Pulmonary artery endothelial cell (primary cell): ENCODE measurements around the gene PDS5B. TPM values are rescaled to one million over a fixed set of nuclear protein-coding genes. Genes with fewer than 3 reads are reported as not detected.
"Not testable (repeated sequence)": the region's sequence is repeated elsewhere in the genome, so short reads cannot be mapped to it uniquely, and the experiment has no call there.

Experiments
- DNase-seq: peaks from one replicate; pipeline ENCODE4 v3.0.0-alpha.2; 2011; ENCODE audit warnings: low read depth, low spot score
- total RNA-seq: library from RNA; depleted of rRNA; stranded (reverse); fragments of >200 nt; gene quantifications from 2 replicates; pipeline ENCODE4 v1.2.3, GENCODE V29; 2014

PDS5B gene
- total RNA-seq, 1 donor from 2014 or later = 31.5 TPM

GRCh38 chr13:32723987-32724386 is 137.7 kb downstream of the PDS5B start:
- no peak for DNase-seq

- no peak for DNase-seq
Observed at GRCh38 chr13:32726374-32727037, 140.3 kb downstream of the PDS5B start.

- no peak for DNase-seq
Observed at GRCh38 chr13:32728327-32728726, 142.1 kb downstream of the PDS5B start.

- not testable (repeated sequence) for DNase-seq
Observed at GRCh38 chr13:32729097-32729496, 142.8 kb downstream of the PDS5B start.

- DNase-seq = no peak
Observed at GRCh38 chr13:32731074-32731473, 144.8 kb downstream of the PDS5B start.

- DNase-seq = no peak
Observed at GRCh38 chr13:32731576-32731975, 145.3 kb downstream of the PDS5B start.

- no peak for DNase-seq
Observed at GRCh38 chr13:32733690-32734089, 147.4 kb downstream of the PDS5B start.

GRCh38 chr13:32734511-32734910 is 148.3 kb downstream of the PDS5B start:
- no peak for DNase-seq

GRCh38 chr13:32735859-32736258 is 149.6 kb downstream of the PDS5B start:
- DNase-seq = no peak

- no peak for DNase-seq
Observed at GRCh38 chr13:32736648-32737047, 150.4 kb downstream of the PDS5B start.

GRCh38 chr13:32737111-32737571 is 150.9 kb downstream of the PDS5B start:
- no peak for DNase-seq

GRCh38 chr13:32737679-32738078 is 151.4 kb downstream of the PDS5B start:
- no peak for DNase-seq

GRCh38 chr13:32745509-32745908 is 159.3 kb downstream of the PDS5B start:
- DNase-seq = no peak

- DNase-seq = no peak
Observed at GRCh38 chr13:32746474-32746873, 160.2 kb downstream of the PDS5B start.

GRCh38 chr13:32748305-32748704 is 162.1 kb downstream of the PDS5B start:
- DNase-seq = no peak

- DNase-seq = no peak
Observed at GRCh38 chr13:32751340-32751739, 165.1 kb downstream of the PDS5B start.

GRCh38 chr13:32752311-32752710 is 166.1 kb downstream of the PDS5B start:
- no peak for DNase-seq

- no peak for DNase-seq
Observed at GRCh38 chr13:32752997-32753606, 166.8 kb downstream of the PDS5B start.

GRCh38 chr13:32754179-32754578 is 167.9 kb downstream of the PDS5B start:
- no peak for DNase-seq

- DNase-seq = no peak
Observed at GRCh38 chr13:32759152-32759551, 172.9 kb downstream of the PDS5B start.

- DNase-seq = no peak
Observed at GRCh38 chr13:32761472-32761871, 175.2 kb downstream of the PDS5B start.

- no peak for DNase-seq
Observed at GRCh38 chr13:32779119-32779518, 192.9 kb downstream of the PDS5B start.

GRCh38 chr13:32781906-32782305 is 195.7 kb downstream of the PDS5B start:
- no peak for DNase-seq
